ENCODE measurements around the gene GIMAP5. TPM values are rescaled to one million over a fixed set of nuclear protein-coding genes. Genes with fewer than 3 reads are reported as not detected.

The GIMAP5 gene
- not detected in 2 replicates for total RNA-seq (2014; rRNA removed; shearing (Covaris generic))

GRCh38 chr7:150737265-150738055, at the start of gene GIMAP5:
GIMAP5 (plus strand) TSS chr7:150737418; CDS start chr7:150740885, 3,467 bp downstream.
- DNase-seq (ENCODE audit: low spot score): no peak

- DNase-seq (ENCODE audit: low spot score): no peak
These were observed 48.6 kb upstream of the GIMAP5 start for GRCh38 chr7:150688630-150689029.

- no peak for DNase-seq (ENCODE audit: low spot score)
These were observed 41.6 kb upstream of the GIMAP5 start for GRCh38 chr7:150695654-150696053.

- no peak for DNase-seq (ENCODE audit: low spot score)
These were observed 34.0 kb upstream of the GIMAP5 start for GRCh38 chr7:150703209-150703608.

- DNase-seq (ENCODE audit: low spot score): no peak
These were observed 21.9 kb upstream of the GIMAP5 start for GRCh38 chr7:150715293-150715692.

GRCh38 chr7:150715738-150716137, 21.5 kb upstream of the GIMAP5 start:
- DNase-seq (ENCODE audit: low spot score): no peak

GRCh38 chr7:150716368-150716767, 20.9 kb upstream of the GIMAP5 start, which contains the start of gene GIMAP1:
GIMAP1 (plus strand) TSS chr7:150716613; CDS start chr7:150719048, 2,435 bp downstream.
- no peak for DNase-seq (ENCODE audit: low spot score)

GRCh38 chr7:150716939-150717338, 20.3 kb upstream of the GIMAP5 start:
- no peak for DNase-seq (ENCODE audit: low spot score)

- DNase-seq (ENCODE audit: low spot score): no peak
These were observed 19.3 kb upstream of the GIMAP5 start for GRCh38 chr7:150717814-150718420.

GRCh38 chr7:150719436-150719835, 17.8 kb upstream of the GIMAP5 start:
- DNase-seq (ENCODE audit: low spot score): no peak

GRCh38 chr7:150719960-150720891, 17.0 kb upstream of the GIMAP5 start:
- no peak for DNase-seq (ENCODE audit: low spot score)

GRCh38 chr7:150721970-150722373, 15.2 kb upstream of the GIMAP5 start:
- DNase-seq (ENCODE audit: low spot score): no peak

GRCh38 chr7:150722431-150722931, 14.7 kb upstream of the GIMAP5 start:
- no peak for DNase-seq (ENCODE audit: low spot score)

- no peak for DNase-seq (ENCODE audit: low spot score)
These were observed 13.8 kb upstream of the GIMAP5 start for GRCh38 chr7:150723467-150723866.

GRCh38 chr7:150727381-150727780, 9.8 kb upstream of the GIMAP5 start:
- peak; percentile 69 for DNase-seq (ENCODE audit: low spot score)

- DNase-seq (ENCODE audit: low spot score): no peak
These were observed 9.2 kb upstream of the GIMAP5 start for GRCh38 chr7:150728011-150728410.

GRCh38 chr7:150728609-150729008, 8.6 kb upstream of the GIMAP5 start:
- no peak for DNase-seq (ENCODE audit: low spot score)

- DNase-seq (ENCODE audit: low spot score): no peak
These were observed 5.3 kb upstream of the GIMAP5 start for GRCh38 chr7:150731916-150732315.

GRCh38 chr7:150732786-150733481, 4.3 kb upstream of the GIMAP5 start:
- no peak for DNase-seq (ENCODE audit: low spot score)

- no peak for DNase-seq (ENCODE audit: low spot score)
These were observed 3.6 kb upstream of the GIMAP5 start for GRCh38 chr7:150733482-150734095.

GRCh38 chr7:150734254-150734653, 3.0 kb upstream of the GIMAP5 start:
- no peak for DNase-seq (ENCODE audit: low spot score)
